Chondrocyte (in vitro differentiated cells): Measurements from ENCODE around the gene MPC1. TPM values are rescaled to one million over a fixed set of nuclear protein-coding genes. Genes with fewer than 3 reads are reported as not detected.

ENCODE experiments used
- DNase-seq: peaks from one replicate; pipeline ENCODE4 v3.0.0; 2021; ENCODE audit warnings: mixed read lengths, low spot score
- H3K27ac Mint-ChIP-seq: one replicate; pipeline ENCODE4 v1.8.0; 2021; ENCODE audit warnings: mild to moderate bottlenecking, moderate library complexity, mixed read lengths; ENCODE audit not compliant: unreplicated experiment
- H3K27me3 Mint-ChIP-seq: 2 replicates; pipeline ENCODE4 v1.8.0; 2021; ENCODE audit warnings: low read depth, mixed read lengths
- H3K36me3 Mint-ChIP-seq: 2 replicates; pipeline ENCODE4 v1.8.0; 2021; ENCODE audit warnings: low read depth, mixed read lengths
- H3K4me1 Mint-ChIP-seq: 2 replicates; pipeline ENCODE4 v1.8.0; 2021; ENCODE audit warnings: low read depth, mild to moderate bottlenecking, mixed read lengths
- H3K4me3 Mint-ChIP-seq: one replicate; pipeline ENCODE4 v1.8.0; 2021; ENCODE audit warnings: mild to moderate bottlenecking, moderate library complexity, mixed read lengths; ENCODE audit not compliant: unreplicated experiment
- H3K9me3 Mint-ChIP-seq: 2 replicates; pipeline ENCODE4 v1.8.0; 2021; ENCODE audit warnings: low read depth, mixed read lengths
- CTCF ChIP-seq: fragments of 200-600 bp; sonication (generic); IDR thresholded peaks from 2 replicates; pipeline ENCODE4 v1.5.0; 2021; ENCODE audit warnings: antibody characterized with exemption, mild to moderate bottlenecking, moderate library complexity
- total RNA-seq: library from RNA; stranded (reverse); gene quantifications from 3 replicates; pipeline ENCODE4 v1.2.1, GENCODE V29; 2021

Gene MPC1
- total RNA-seq, 1 donor from 2014 or later, result 30.1 TPM

- no peaks in the 10 kb centered on the region for H3K27me3 Mint-ChIP-seq
- no peaks in the 10 kb centered on the region for H3K9me3 Mint-ChIP-seq
- no peak overlapping the region for H3K27ac Mint-ChIP-seq
- no peak for DNase-seq
- no peak overlapping the region for H3K4me3 Mint-ChIP-seq
- TF ChIP-seq CTCF, result no peak
- peaks cover 47% of the 10 kb centered on the region for H3K36me3 Mint-ChIP-seq
- H3K4me1 Mint-ChIP-seq, result peaks cover 6% of the 10 kb centered on the region
These were observed 34.5 kb upstream of the MPC1 start for GRCh38 chr6:166417285-166417691.

- H3K27me3 Mint-ChIP-seq, result no peaks in the 10 kb centered on the region
- peaks cover 6% of the 10 kb centered on the region for H3K4me1 Mint-ChIP-seq
- peak overlapping the region; percentile 32 for H3K27ac Mint-ChIP-seq
- no peak for TF ChIP-seq CTCF
- peaks cover 50% of the 10 kb centered on the region for H3K36me3 Mint-ChIP-seq
- no peaks in the 10 kb centered on the region for H3K9me3 Mint-ChIP-seq
- no peak overlapping the region for H3K4me3 Mint-ChIP-seq
- no peak for DNase-seq
These were observed 33.1 kb upstream of the MPC1 start for GRCh38 chr6:166415833-166416347.

- no peaks in the 10 kb centered on the region for H3K27me3 Mint-ChIP-seq
- no peak overlapping the region for H3K27ac Mint-ChIP-seq
- H3K4me3 Mint-ChIP-seq, result no peak overlapping the region
- H3K36me3 Mint-ChIP-seq, result peaks cover 50% of the 10 kb centered on the region
- no peaks in the 10 kb centered on the region for H3K9me3 Mint-ChIP-seq
- DNase-seq, result no peak
- peaks cover 3% of the 10 kb centered on the region for H3K4me1 Mint-ChIP-seq
- TF ChIP-seq CTCF, result no peak
These were observed 32.6 kb upstream of the MPC1 start for GRCh38 chr6:166415306-166415705.

GRCh38 chr6:166413491-166413951 lies 30.8 kb upstream of the MPC1 start:
- no peak for TF ChIP-seq CTCF
- no peaks in the 10 kb centered on the region for H3K27me3 Mint-ChIP-seq
- peaks cover 46% of the 10 kb centered on the region for H3K36me3 Mint-ChIP-seq
- no peak overlapping the region for H3K4me3 Mint-ChIP-seq
- DNase-seq, result no peak
- H3K4me1 Mint-ChIP-seq, result no peaks in the 10 kb centered on the region
- no peak overlapping the region for H3K27ac Mint-ChIP-seq
- H3K9me3 Mint-ChIP-seq, result no peaks in the 10 kb centered on the region

GRCh38 chr6:166412911-166413384 lies 30.2 kb upstream of the MPC1 start:
- Mint-ChIP-seq H3K36me3 (peaks cover 45% of the 10 kb centered on the region), H3K27ac (no peak overlapping the region), H3K9me3 (no peaks in the 10 kb centered on the region), H3K27me3 (no peaks in the 10 kb centered on the region), H3K4me3 (no peak overlapping the region), H3K4me1 (no peaks in the 10 kb centered on the region)
- no peak for TF ChIP-seq CTCF
- DNase-seq, result no peak
